CD4-positive, alpha-beta T cell treated with Interleukin-4 for 4 hours (primary cell): ENCODE measurements around the gene DNAAF1.
A peak's percentile ranks its signal among the peaks of the same experiment; 100 is the strongest.
"Not testable (repeated sequence)": the region's sequence is repeated elsewhere in the genome, so short reads cannot be mapped to it uniquely, and the experiment has no call there.

Experiments used
- DNase-seq: peaks from one replicate; pipeline ENCODE4 v3.0.0-alpha.2; 2020

The DNAAF1 gene

GRCh38 chr16:84144859-84145639, at the start of gene DNAAF1, which contains the start of gene HSDL1:
Gene DNAAF1, plus strand, starts transcription at chr16:84145308. Its CDS starts 133 bp downstream, at chr16:84145441.
Gene HSDL1, minus strand, starts transcription at chr16:84145177. Its CDS starts 13,856 bp downstream, at chr16:84131321.
- peak; percentile 88 for DNase-seq

- no peak for DNase-seq
These were observed 49.6 kb upstream of the DNAAF1 start for GRCh38 chr16:84095466-84095865.

GRCh38 chr16:84096447-84097005, 48.6 kb upstream of the DNAAF1 start:
- no peak for DNase-seq

DNA sequence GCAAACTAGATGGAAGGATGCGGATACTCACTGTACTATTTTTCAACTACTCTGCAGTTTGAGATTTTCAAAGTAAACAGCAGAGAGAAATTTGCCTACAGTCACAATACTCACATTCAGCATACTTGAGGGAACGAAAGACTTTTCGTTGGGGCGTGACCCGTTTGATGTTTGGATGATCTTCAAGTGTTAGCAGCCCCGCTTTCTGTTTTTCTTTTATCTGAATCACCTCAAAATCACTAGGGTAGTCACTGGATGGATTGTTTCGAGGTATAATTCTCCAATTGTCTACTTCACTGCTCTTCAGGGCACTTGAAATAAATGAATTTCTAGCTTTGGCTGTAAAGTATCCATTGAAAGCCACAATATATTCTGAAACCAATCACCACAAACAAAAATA, 46.2 kb upstream of the DNAAF1 start:
- DNase-seq, result no peak

GRCh38 chr16:84103678-84104077, 41.4 kb upstream of the DNAAF1 start:
- no peak for DNase-seq

- DNase-seq, result no peak
These were observed 40.9 kb upstream of the DNAAF1 start for GRCh38 chr16:84104231-84104630.

- DNase-seq, result no peak
These were observed 39.8 kb upstream of the DNAAF1 start for GRCh38 chr16:84105301-84105815.

- DNase-seq, result no peak
These were observed 39.0 kb upstream of the DNAAF1 start for GRCh38 chr16:84105948-84106740.

- DNase-seq, result no peak
These were observed 37.2 kb upstream of the DNAAF1 start for GRCh38 chr16:84107921-84108320.

- DNase-seq, result no peak
These were observed 35.3 kb upstream of the DNAAF1 start for GRCh38 chr16:84109598-84110335.

GRCh38 chr16:84110527-84110926, 34.6 kb upstream of the DNAAF1 start:
- no peak for DNase-seq

- no peak for DNase-seq
These were observed 33.6 kb upstream of the DNAAF1 start for GRCh38 chr16:84111525-84111924.

DNA sequence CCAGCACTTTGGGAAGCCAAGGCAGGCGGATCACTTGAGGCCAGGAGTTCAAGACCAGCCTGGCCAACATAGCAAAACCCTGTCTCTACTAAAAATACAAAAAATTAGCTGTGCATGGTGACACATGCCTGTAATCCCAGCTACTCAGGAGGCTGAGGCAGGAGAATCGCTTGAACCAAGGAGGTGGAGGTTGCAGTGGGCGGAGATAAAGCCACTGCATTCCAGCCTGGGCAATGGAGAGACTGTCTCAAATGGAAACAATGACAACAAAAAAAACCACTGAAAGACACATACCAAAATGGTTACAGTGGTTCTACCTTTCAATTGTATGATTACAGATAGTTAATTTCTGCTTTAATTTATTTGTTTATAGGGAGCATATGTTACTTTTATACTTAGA, 33.2 kb upstream of the DNAAF1 start:
- DNase-seq, result not testable (repeated sequence)

- peak; percentile 51 for DNase-seq
These were observed 29.0 kb upstream of the DNAAF1 start for GRCh38 chr16:84115919-84116719.

- DNase-seq, result peak; percentile 98
These were observed 28.2 kb upstream of the DNAAF1 start, which contains the start of gene MBTPS1 for GRCh38 chr16:84116720-84117493. Gene MBTPS1, minus strand, starts transcription at chr16:84116942. Its CDS starts 15,159 bp downstream, at chr16:84101783.

DNA sequence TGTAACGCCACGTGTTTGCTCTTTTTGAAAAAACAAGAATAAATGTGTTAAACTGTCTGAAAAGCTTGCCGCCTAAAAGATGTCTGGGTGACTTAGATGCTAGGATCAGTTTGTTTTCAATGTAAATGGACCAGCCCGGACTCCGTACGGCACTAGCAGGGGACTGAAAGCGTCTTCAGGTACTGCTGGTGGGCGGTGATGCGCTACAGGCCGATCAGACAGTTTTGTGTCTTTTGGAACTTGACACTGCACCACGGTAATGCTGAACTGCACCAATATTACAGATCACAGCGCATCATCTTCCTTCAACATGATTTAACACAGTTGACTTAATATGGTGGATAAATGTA, 27.6 kb upstream of the DNAAF1 start:
- peak; percentile 21 for DNase-seq

DNA sequence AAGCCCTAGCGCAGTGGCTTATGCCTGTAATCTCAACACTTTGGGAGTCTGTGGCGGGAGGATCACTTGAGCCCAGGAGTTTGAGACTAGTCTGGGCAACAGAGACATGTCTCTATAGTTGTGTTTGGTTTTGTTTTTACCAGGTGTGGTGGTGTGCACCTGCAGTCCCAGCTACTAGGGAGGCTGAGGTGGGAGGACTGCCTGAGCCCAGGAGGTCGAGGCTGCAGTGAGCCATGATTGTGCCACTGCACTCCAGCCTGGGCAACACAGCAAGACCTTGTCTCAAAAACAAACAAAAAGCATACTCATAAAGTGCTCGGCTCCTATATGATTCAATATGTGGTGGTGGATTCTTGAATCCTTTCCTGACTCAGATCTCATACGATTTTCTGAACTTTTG, 26.8 kb upstream of the DNAAF1 start:
- not testable (repeated sequence) for DNase-seq

- no peak for DNase-seq
These were observed 25.7 kb upstream of the DNAAF1 start for GRCh38 chr16:84119368-84119767.

- DNase-seq, result no peak
These were observed 25.1 kb upstream of the DNAAF1 start for GRCh38 chr16:84120023-84120422.

- DNase-seq, result no peak
These were observed 24.1 kb upstream of the DNAAF1 start for GRCh38 chr16:84121007-84121406.
